SK-MEL-5 (cell line): Measurements from ENCODE around the gene COX19. TPM values are rescaled to one million over a fixed set of nuclear protein-coding genes. Genes with fewer than 3 reads are reported as not detected.

Experiments used
- DNase-seq: peaks from one replicate; pipeline ENCODE4 v3.0.0-alpha.2; 2016; ENCODE audit warnings: low read depth, low spot score
- in situ Hi-C: cut with HindIII; loops from 2 replicates; pipeline ENCODE4 v1.10.0; 2016; ENCODE audit warnings: low sequenced_read_pairs, high pct_unique_total_duplicates, low pct_unique_long_range_greater_than_20kb
- total RNA-seq: library from RNA; depleted of rRNA; stranded (reverse); fragments of >200 nt; shearing (Covaris generic); gene quantifications from 2 replicates; pipeline ENCODE4 v1.2.3, GENCODE V29; 2014

COX19 gene
- total RNA-seq, 1 experiment from 2014 or later: 12.9 TPM

DNA sequence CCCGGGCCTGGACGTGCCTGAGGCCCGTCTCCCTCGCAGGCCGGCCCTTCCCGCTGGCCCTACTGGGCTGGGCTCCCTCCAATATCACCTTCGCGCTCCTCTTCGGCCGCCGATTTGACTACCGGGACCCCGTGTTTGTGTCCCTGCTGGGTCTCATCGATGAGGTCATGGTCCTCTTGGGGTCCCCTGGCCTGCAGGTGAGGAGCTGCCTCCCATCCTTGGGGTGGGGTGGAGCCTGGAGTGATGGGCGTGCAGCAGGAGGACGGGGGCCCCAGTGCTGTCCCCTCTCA is 9.7 kb upstream of the COX19 start:
- no peak for DNase-seq
- in situ Hi-C loops: no loop called here

GRCh38 chr7:984361-985126 is 9.2 kb upstream of the COX19 start:
- DNase-seq: no peak
- in situ Hi-C loops: no loop called here

GRCh38 chr7:983616-984071 is 8.3 kb upstream of the COX19 start:
- in situ Hi-C loops: no loop called here
- DNase-seq: no peak

DNA sequence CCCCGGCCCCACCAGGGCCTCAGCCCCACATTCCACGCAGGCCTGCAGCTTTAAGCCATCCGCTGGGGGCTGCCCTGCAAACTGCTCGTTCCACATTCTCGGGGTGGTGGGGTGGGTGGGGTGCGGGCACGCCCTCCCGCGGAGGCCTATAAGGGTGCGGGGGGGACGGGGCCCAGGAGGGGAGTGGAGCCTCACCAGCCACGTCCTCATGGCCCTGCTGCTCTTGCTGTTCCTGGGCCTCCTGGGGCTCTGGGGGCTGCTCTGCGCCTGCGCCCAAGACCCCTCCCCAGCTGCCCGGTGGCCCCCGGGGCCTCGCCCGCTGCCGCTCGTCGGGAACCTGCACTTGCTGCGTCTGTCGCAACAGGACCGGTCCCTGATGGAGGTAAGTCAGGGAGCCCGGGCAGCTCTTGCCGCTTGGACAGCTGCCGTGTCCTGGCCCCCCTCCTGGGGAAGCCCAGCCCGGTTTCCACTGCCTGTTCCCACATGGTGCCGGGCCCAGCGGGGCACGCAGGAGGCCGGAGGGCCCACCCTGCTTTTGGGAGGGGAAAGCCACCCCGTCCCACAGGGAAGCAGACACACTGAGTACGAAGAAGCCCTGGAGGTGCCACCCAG is 7.8 kb upstream of the COX19 start, which contains the start of gene CYP2W1:
Gene CYP2W1, plus strand, starts transcription at position 178 of the 612 bp plus-strand sequence. Its CDS starts 31 bp downstream, at position 209.
- DNase-seq: no peak
- in situ Hi-C loops: no loop called here

- no peak for DNase-seq
- in situ Hi-C loops: no loop called here
Measured at GRCh38 chr7:982511-983003, 7.2 kb upstream of the COX19 start.

DNA sequence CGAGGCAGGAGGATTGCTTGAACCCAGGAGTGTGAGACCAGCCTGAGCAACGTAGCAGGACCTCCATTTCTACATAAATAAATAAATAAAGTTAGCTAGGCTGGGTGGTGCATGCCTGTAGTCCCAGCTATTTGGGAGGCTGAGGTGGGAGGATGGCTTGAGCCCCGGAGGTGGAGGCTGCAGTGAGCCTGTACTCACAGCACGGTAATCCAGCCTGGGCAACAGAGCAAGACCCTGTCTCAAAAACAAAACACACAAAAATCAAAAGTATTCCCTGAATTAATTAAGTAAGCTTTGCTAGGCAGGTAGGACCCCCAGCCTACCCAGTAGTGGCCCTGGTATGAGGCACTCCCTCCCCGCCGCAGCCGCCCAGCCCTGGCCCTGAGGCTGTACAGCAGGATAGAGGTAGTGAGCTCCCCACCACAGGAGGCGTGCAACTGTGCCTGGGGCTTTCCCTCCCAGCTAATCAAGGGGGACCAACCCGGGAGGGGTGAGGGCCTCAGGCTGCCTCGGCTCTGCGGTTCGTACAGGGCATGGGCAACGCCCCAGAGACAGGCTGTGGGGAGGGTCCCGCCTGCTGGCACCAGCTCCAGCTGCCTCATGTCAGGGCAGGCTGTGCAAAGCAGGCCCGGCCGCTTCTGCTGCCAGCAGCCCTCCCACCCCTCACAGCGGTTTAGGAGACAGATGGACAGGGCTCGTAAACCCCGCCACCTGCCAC is 6.6 kb upstream of the COX19 start:
- in situ Hi-C loops: no loop called here
- DNase-seq: no peak

DNA sequence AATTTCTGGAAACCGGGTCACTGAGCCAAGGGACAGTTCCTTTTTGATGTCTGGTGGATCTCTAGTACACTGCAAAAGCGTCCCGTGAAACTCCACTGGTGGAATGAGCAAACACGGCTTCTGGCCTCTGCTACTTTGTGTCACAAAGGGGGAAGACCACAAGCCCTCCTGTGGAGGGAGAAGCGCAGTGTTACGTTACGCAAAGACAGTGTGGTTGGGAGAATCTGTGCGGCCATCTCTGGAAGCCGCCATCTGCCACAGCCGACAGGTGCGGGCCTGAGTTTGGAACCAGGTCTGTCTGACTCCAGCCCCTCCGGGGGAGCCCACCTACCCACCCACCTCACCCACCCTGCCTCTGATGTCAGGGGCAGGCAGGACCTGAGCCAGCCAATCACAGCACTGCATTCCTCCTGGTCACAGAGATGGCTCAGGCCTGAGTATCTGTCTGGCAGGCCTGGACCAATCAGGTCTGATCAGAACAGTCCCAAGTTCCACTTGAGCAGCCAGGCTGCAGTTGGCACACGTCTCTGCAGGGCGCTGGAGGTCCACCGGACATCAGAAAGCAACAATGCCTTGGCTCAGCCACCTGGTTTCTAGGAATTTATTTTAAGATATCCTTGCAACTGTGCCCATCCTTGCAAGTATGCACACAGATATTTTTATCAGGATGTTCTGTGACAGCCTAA is 4.7 kb upstream of the COX19 start:
- in situ Hi-C loops: no loop called here
- DNase-seq: peak; percentile 45

DNA sequence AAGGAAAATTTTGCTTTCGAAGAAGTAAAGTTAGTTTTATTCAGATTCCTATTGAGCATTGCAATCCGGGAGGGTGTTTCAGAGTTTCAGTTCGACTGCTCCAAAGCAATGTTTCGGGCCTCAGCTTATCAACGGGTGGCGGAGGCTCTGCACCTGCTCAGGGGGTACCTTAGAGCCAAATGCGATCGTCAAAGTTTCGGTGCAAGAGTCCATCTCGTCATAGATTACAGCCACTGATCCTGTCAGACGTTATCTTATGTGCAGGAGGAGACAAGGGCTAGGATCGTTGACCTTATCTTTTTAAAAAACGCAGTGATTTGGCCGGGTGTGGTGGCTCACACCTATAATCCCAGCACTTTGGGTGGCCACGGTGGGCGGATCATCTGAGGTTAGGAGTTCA is 3.8 kb upstream of the COX19 start:
- in situ Hi-C loops: no loop called here

DNA sequence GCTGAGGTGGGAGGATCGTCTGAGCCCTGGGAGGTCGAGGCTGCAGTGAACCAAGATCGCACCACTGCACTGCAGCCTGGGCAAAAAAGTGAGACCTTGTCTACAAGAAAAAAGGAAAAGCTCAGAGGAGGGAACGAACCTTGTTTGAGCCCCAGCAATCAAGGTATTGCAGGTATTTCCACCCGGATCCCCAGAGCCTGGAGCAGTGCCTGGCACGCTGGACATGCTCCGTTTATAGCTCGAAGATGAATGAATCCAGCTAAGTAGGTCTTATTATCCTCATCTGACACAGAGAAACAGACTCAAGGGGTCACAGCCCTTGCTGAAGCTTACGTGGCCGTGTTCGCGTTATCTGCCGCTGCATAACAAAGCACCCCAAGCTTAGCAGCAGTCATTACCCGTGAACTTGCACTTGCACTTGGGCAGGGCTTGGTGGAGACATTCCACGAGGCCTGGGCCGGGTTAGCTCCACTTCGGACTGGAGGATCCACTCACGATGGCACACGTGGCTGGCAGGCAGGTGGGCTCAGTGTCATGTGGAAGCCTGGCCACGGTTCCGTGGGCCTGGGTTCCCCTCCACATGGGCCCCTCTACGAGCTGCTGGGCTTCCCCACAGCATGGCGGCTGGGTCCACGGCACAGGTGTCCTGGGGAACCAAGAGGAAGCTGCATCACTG is 3.2 kb upstream of the COX19 start:
- no peak for DNase-seq
- in situ Hi-C loops: no loop called here

More for the DNA sequence above, 3.8 kb upstream of the COX19 start:
- no peak for DNase-seq

GRCh38 chr7:978049-978346 is 2.6 kb upstream of the COX19 start:
- in situ Hi-C loops: no loop called here
- no peak for DNase-seq

DNA sequence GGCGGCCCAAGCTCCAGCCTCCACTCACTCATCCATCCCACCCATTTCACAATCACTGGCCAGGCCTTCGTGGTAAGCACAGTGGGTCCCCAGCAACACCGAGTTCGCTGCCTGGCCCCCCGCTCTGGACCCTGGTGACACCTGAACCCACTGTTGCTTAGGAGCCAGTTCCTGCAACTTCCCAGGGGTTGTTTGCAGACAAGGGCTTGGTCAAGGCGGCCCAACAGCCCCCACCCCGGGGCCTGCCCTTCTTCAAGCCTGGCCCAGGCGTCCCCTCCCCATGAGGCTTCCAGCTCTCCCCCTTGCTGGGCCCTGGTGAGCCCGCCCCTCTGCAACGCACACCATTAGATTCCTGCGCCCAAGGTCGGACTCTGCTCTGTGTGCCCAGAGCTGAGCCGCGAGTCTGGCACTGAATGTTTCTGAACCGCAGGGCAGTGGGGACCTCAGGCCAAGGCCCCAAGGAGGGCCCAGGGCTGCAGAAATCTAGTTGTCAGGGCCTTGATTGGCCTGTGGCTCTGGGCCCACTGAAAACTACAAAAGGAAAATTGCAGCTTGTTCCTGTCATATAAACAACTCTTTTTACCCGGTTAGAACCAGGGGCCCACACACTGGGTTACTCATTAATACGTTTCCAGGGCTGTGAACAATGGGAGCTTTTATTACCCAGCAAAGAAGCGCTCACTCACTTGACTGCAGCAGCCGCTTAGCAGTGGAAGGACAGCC is 2.1 kb upstream of the COX19 start:
- in situ Hi-C loops: no loop called here
- peak; percentile 98 for DNase-seq

DNA sequence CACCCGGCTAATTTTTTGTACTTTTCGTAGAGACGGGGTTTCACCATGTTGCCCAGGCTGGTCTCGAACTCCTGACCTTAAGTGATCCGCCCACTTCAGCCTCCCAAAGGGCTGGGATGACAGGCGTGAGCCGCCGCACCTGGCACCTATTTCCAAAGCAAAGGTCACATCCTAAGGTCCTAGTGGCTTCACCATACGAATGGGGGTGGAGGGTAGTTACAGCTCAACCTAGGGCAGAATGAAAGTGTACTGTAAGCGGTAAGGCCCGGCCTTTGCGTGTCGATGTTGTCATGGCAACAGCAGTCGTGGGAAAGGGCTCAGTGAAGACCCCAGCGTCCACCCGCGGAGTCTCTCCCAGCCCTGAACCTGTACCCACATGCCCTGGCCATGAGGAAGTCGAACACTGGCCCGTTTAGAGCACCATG is 1.6 kb upstream of the COX19 start:
- no peak for DNase-seq
- in situ Hi-C loops: no loop called here

DNA sequence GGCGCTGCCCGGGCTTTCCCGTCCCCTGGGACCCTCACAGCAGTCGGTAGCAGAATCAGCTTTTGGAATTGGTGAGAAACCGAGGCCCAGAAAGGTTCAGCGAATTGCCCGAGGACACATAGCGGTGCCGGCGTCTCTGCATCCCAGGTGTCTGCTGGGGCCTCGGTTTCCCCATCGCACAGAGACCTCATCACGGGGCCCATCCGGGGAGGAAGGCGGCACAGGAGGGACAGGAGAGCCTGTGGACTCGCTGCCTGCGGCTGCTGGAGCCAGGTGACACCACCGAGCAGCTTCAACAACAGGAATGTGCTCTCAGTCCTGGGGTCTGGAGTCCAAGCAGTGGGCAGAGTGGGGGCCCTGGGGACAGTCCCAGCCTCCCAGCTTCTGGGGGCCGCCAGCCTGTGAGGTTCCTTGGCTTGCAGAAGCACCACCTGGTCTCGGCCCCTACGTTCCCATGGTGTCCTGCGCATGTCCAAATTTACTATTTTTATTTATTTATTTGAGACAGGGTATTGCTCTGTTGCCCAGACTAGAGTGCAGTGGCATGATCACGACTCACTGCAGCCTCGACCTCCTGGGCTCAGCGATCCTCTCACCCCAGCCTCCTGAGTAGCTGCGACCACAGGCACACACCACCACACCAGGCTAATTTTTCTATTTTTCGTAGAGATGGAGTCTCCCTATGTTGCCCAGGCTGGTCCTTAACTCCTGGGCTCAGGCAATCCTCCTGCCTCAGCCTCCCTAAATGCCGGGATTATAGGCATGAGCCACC is 539 bp upstream of the COX19 start:
- no peak for DNase-seq
- in situ Hi-C loops: no loop called here

- no peak for DNase-seq
- in situ Hi-C loops: no loop called here
Measured at GRCh38 chr7:974172-974571, 1.2 kb downstream of the COX19 start.

DNA sequence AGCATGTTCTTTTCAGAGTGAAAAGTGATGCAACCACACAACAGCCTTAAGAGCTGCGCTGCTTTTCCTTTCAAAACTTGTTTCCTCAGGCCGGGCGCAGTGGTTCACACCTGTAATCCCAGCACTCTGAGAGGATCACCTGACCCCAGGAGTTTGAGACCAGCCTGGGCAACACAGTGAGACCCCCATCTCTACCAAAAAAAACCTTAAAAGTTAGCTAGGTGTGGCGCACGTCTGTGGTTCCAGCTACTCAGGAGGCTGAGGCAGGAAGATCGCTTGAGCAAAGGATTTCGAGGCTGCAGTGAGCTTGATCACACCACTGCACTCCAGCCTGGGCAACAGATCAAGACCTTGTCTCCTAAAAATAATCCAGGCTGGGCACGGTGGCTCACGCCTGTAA is 2.0 kb downstream of the COX19 start:
- in situ Hi-C loops: no loop called here
- DNase-seq: no peak

GRCh38 chr7:972676-973309 is 2.6 kb downstream of the COX19 start:
- DNase-seq: peak; percentile 14
- in situ Hi-C loops: no loop called here
